Daoy (cell line): ENCODE data around the gene ATP5ME. TPM values are rescaled to one million over a fixed set of nuclear protein-coding genes. Genes with fewer than 3 reads are reported as not detected.
"Not testable (repeated sequence)": the region's sequence is repeated elsewhere in the genome, so short reads cannot be mapped to it uniquely, and the experiment has no call there.

Experiments used
- DNase-seq: peaks from one replicate; pipeline ENCODE4 v3.0.0-alpha.2; 2015; ENCODE audit warnings: low read depth
- total RNA-seq: library from RNA; depleted of rRNA; stranded (reverse); fragments of >200 nt; shearing (Covaris generic); gene quantifications from 2 replicates; pipeline ENCODE4 v1.2.3, GENCODE V29; 2014

Gene ATP5ME
- total RNA-seq, 1 experiment from 2014 or later = 109 TPM

DNA sequence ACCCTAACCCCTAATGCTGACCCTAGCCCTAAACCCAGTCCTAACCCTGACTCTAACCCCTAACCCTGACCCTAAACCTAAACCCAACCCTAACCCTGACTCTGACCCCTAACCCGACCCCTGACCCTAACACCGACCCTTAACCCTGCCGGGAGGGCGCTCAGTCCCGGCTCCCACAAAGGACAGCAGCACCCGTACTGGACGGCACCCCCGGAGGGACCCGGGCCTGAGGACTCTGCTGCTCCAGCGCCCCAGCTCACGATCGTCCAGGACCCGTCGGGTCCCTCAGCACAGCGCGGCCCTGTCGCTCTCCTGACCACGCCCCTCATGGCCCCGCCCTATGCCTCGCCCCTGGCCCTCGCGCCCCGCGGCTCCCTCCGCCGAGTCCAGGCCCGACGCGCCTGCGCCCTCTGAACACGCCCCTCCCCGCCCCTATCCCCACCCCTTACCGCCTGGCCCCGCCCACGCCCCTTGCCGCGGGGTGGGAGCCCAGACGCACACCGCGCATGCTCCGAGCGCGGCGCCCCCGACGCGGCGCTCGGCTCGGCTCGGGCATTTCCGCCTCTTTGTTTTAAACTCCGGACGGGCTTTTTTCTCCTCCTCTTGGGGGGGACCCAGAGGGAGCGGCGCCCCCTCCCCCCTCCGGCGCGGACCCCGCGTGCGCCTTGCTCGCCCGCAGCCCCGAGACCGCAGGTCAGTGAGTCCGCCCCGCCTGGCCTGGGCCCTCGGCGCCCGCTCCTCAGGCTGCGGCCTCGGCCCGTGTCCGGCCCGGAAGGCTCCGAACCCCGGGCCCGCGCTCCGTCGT, 31.4 kb upstream of the ATP5ME start, which contains the start of gene PCGF3:
PCGF3 (plus strand) TSS at position 555 of the 805 bp plus-strand sequence. CDS start 27,849 bp downstream, outside the sequence.
- DNase-seq = peak; percentile 97

DNA sequence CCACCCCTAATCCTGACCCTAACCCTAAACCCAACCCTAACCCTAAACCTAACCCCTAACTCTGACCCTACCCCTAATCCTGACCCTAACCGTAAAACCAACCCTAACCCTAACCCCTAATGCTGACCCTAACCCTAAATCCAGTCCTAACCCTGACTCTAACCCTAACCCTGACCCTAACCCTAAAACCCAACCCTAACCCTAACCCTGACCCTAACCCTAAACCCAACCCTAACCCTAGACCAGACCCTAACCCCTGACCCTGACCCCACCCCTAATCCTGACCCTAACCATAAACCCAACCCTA, 30.8 kb upstream of the ATP5ME start:
- no peak for DNase-seq

DNA sequence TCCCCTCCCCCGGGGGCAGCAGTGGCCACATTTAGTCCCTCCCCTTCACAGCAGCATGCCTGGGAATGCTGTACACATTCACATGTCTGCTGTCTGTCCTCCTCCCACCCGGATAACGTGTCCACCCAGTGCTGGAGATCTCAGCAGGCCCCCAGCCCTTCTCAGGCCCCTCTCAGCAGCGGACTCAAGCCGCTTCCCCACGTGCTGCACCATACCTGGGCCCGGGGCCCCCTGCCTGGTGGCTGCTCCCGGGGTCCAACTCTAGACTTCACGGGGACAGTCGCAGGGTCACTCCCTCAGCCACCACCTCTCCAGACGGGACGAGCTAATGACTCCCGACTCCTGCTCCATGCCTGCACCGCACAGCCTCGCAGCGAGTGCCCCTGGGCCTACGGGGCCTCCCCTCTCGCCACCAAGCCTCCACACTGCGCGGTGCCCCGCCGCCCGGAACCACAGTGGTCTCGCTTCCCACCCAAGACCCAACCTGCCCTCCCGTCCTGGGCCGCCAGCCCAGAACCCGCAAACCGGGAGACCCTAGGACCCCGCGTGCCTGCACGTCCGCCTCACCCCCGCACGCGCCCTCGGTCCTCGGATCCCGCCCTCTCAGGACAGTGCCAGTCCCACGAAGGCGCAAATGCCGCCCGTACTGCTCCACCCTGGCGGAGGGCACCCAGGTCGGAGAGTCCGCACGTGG, 30.3 kb upstream of the ATP5ME start:
- DNase-seq = no peak

DNA sequence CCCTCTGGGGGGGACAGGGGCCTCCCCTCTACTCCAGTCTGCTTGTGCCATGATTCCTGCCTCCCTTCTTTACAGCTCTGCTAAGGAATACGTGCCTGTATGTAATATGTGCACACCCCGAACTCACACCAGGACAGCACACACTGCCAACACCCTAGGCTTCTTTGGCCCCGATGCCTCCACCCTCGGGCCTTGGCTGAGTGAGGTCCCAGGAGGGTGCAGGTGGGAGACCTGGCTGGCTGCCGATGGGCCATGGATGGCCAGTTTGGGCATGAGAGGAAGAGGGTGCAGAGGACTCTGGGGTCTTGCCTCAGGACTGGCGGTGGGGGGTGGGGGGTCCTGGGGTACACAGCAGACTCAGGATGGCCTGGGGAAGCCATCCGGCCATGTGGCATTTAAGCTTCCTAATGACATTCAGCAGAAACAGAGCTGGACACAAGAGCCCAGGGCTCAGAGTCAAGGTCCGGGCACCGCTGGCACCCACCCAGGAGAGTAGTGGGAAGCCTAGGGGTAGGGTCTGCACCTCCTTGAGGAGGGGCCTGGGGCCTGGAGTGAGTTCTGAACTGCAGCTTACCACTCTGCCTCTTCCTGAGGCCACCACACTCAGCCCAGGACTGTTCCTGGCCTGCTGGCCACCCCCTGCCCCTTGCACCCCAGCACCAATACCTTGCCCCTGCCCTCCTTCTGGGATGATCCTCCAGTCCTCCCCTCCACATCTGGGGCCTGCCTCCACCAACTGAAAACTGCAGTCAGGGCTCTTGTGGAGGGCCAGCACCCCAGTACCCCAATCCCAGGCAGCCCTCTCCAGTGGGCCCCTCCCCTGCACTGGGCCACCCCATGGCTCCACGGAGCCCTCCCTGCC, 29.5 kb upstream of the ATP5ME start:
- DNase-seq = no peak

DNA sequence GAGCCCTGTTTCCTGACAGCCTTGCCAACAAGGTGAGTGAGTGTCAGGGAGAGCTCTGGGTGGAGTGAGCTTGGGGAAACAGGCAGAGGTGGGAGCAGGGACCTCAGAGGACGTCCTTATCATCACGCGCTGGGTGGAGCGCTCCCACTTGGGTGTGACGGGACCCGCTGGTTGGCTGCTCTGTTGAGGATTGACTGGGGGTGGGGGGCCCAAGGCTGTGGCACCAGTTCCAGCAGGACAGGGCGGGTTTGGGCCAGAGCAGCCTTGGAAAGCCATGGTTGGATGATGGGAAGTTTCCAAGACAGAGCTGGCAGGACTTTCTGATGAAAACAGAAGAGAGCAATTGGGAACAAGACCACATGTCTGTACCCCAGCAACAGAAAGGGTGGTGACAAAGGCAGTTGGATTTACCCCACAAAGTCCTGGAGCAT, 28.6 kb upstream of the ATP5ME start:
- no peak for DNase-seq

DNA sequence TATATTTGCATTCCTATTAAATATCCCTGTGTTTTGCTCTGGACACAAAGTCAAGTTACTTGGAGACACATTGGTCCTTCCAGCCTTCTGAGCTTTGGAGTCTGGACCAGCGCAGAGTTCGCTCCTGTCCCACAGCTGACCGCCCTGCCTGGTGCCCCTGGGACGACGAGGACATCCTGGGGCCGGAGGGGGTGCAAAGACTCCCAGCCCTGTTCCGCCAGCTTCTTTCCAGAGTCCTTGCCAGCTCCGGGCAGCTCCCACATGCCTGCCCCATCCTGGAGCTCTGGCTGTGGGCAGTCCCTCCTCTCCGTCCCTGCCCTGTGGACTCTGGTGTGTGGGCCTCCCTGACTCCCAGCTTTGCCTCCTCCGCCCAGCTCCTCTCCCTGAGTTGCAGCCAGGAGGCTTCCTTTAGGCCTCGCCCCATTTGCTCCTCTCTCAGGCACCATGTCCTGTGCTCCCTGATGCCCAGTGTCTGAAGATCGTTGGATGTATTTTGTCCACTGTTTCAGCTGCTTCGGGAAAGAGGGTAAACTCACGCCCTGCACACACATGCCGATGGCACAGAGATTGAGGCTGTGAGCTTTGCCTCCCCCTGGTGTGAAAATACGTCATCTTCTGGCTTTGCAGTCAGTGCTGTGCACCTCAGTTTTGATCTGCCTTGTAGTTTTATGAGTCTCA, 26.6 kb upstream of the ATP5ME start:
- no peak for DNase-seq

DNA sequence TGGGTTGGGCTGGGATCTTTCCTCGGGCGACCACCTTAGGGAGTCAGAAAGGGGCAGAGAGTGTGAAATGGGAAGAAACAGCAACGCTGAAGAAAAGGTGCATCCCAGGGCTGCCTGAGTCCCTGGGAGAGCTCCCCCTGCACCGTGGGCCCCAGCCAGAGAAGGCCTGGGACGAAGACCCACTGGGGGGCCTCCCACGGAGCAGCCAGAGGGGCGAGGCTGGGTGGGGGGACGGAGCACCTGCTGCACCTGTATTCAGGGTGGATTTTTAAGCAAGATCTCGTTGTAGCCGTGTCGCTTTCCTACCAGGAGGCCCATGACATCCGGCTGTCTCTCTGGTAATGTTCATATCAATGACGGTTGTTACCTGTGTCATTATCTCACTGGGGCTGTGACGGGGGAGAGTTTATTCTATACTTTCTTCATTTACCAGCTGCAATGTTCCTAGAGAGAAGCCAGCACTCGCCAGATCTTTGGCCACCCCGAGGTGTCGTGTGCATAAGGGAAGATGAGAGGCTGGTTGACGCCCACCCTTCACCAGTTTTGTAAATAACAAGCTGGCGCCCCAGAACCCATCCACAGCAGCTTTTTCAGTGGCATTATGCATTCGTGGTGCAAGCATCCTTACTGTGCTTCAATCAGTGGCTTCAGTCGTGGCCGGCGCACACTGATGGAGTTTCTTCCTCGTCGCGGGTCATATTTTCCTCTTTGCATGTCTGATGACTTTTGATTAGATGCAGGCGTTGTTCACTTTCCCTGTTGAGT, 25.9 kb upstream of the ATP5ME start:
- no peak for DNase-seq

DNA sequence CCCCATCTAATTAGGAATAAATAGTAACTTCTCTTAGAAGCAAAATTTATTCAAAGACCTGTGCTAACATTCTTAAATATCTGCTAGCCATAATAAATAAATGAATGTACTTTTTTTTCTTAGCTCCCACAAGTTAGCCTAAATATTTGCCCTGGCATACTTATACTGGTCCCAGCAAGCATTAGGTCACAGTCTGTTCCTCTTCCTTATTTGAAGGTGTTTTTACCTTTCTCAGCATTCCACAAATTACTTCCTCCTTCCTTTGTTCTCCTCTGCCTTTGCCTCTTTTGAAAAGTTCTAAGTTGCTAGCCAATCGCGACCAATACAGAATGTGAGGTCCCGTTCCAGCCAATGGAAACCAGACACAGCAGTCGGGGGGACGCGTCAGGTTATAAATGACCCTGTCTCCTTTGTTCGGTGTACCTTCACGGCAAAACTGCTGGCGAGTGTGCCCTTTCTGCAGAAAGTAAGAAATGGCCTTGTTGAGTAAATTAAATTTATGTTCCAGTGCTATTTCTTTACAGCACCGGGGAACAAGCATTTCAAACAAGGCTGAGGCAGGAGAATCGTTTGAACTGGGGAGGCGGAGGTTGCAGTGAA, 20.4 kb upstream of the ATP5ME start:
- not testable (repeated sequence) for DNase-seq

DNA sequence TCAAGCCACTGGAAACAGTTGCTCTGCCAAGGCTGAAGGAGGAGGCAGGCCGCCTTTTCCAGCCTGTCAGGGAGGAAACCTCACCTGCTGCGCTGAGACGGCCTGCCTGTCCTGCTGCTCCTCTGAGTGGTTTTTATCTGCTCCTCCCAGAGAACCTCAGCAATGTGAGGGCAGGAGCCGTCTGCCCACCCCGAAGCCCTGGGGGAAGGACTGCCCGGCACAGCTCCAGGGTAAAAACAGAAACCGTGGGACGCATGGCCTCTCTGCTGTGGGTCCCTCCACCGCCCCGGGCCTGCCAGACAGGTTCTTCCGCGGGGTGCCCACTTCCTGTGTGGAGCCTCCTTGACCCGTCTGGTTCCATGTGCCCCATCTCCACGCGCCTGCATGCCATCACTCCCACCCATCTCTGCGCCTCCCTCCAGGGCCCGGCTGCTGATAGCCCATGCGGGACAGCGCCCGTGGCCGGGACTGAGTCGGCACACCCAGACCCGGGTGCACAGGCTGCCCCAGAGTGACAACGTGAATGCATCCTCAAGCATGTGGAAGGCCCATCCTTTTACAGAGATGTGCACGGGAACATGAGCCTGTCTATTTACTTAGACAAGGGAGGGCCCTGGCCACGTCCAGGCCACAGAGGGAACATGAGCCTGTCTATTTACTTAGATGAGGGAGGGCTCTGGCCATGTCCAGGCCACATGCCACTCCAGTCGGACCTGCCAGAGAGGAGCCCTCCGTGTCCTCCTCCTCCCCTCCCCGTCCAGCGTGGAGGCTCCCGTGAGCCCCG, 18.9 kb upstream of the ATP5ME start:
- DNase-seq = no peak

DNA sequence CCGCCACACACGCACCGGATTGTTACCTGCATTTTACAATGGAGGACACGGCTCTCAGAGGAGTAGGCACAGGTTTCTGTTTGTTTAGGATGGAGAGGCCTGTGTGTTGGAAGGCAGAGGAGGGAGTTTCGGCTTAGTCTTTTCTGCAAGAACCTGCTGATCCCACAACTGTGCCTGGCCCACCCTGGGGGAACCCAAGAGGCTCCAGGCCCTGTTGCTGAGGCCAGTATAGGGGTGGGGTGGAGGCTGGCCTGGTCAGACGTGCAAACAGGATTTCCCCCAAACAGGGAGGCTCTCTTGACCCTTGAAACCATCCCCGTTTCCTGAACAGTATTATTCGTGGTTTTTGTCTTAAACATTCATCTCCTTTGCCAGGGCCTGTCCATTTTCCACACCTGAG, 15.6 kb upstream of the ATP5ME start:
- no peak for DNase-seq

DNA sequence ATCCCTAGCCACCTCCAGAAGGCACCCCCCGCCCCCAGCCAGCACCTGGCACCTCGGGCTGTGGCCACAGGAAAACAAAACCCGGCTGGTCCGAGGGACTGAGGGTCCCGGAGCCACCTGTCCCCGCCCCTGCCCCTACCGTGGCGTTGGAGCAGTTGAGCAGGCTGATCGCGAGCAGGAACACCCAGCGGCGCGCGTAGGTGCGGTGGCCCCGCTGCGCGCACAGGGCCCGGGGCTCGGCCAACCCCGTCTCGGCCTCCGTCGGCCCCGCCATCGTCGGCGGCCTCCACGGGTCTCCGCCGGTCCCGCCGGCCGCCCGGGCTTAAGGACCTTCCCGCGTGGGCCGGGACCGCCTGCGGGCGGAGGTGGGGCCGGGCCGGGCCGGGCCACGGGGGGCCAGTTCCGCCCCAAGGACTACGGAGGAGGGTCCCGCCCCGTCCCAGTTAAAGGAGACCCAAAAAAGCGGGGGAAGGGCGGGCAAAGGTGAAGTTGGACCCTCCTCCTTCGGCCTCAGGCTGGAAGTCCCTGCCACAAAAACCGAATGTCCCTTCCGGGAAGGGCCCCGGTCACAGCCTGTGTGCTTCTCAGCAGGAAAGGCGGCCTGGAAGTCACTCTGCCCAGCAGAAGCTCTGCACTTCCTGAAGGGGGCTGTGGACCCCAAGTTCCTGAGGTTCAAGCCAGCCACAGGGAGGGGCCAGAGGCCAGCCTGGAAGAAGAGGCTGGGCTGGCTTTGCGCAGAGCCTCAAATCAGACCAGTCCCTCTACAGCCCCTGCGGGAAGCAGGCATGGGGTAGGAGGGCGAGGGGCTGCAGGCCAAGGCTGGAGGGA, 15.0 kb upstream of the ATP5ME start, which contains the start of gene SLC49A3:
SLC49A3 (minus strand) TSS at position 298 of the 828 bp plus-strand sequence; CDS start at position 274, 24 bp downstream.
- DNase-seq = no peak

DNA sequence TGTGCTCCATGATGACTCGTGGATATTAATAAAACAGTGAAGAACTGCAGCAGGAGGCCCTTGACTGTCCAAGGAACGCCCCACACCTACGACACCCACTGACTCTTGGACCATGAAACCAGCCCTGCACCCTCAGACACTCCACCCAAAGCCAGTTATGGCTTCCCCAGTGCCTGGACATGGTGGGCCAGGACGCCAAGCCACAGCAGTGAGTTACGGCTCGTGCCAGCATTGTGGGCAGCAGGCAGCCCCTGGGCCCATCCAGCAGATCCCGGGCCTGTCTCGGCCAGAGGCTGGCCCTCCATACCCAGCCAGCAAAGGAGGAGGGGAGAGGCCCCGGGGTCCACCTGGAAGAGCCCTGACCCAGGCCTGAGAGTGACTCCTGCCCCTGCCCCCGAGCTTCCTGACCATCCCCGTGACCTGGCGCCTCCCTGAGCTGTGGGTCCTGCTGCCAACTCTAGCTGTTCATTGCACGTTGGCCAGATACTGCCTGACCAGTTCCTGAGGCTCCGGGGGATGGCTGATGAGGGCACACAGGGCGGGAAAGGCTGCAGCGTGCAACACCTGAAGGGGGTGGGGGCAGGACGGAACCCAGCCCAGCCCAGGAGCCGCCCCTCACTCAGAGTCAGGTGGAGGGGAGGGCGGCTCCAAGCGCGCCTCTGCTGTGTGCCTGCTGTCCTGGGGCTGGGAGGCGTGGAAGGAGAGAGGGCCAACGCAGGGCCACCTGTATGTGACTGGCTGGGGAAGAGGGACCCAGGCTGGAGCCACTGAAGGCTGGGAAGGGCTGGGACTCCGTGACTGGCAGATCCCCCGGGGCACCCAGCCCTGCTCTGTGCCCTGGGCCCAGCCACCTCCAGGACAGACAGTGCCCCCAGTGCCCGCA, 14.1 kb upstream of the ATP5ME start:
- no peak for DNase-seq

DNA sequence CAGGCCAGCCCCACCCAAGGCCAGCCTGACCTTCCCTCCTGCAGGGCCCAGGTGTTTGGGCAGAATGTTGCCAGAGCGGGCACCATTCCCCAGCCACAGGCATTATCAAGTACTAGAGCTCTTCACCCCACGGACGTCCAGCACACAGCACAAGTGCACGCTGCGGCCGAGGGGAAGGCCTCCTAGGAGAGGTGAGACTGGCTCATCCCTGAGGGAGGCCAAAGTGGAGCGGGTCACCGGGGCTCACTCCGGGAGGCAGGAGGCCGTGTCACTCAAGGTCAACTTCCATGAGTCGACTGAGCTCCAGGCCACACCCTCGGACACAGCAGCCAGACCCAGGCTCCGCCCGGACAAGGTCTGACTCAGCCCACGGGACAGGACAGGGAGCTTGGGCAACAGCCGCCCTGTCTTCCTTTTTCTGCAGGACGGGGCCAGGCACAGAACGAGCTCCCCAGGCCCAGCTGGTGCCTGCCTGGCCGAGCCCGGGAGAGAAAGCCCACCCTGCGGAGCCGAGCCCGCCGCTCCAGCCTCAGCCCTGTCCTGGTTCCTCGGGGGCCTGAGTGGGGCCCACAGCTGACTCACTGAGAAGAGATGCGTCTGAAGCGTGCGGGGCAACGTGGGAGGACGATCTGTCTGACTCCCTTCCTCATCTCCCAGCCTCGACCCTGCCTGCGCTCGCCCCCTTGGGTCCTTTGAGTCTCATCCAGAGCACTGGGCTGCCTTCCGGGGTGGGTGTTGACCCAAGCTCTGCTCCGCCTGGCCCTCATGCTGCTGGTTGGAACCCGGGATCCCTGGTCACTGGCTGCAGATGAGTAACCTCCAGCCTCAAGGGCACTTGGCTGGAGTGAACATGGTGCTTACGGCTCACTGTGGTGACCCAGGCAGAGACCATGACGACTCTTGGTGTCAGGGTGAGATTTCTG, 13.2 kb upstream of the ATP5ME start:
- DNase-seq = peak; percentile 85

DNA sequence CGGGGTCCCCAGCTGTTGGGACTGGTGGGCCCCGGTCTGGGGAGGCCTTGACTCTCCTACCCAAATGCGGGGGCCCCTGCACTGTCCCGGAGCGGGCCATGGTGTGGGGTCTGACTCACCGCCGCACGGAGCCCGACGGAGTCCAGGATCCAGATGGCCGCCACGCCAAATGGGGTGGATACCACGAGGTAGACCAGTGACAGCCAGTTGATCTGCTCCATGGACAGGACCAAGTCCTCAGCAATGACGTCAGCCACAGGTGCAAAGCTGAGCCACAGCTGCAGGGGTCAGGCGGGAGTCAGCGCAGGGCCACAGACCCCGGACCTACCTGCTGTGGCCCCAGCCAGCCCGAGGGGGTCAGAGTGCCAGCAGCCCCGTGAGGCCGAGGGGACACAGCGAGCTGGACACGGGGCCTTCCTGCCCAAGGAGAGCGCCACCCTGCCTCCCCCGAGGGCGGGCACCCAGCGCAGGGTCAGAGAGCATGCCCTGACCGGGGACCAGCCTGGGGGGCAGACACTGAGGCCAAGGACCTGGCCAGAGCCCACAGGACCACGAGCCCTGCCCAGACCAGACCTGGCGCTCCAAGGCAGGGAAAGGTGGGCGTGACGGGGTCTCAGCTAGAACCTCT, 12.5 kb upstream of the ATP5ME start:
- DNase-seq = peak; percentile 2

DNA sequence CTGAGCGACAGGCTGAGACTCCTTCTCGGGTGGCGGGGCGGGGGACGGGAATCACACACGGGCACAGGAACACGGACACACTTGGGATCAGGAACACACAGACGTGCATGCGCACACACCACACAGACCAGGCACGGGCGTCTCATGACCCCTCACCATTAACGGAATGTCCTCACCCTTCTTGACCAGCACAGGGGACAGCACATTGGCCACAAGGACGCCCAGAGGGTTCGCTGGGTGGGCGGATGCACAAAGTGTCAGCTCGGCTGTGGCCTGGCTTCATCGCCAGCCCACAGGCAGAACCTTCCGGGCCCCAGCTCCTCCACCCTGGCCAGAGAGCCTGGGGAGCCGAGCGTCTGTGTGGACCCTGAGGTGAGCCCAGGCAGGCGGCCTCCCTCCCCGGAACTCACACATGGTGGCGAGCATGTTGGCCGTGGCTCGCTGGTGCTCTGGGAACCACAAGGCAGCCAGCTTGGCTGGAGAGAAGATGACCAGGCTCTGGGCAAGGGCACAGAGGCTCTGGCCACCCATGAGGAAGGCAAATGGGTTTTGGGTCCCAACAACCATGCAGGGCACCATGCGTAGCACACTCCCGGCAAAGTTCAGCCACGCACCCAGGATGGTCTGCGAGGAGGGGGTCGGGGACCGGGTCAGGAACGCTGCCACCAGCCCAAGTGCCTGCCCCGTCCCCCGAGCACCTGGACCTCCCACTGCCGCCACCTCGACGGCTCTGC, 11.8 kb upstream of the ATP5ME start:
- DNase-seq = peak; percentile 4
